GM13976 (cell line): ENCODE results near the gene POP5.
"Not testable (repeated sequence)": the region's sequence is repeated elsewhere in the genome, so short reads cannot be mapped to it uniquely, and the experiment has no call there.

Experiments used
- DNase-seq: peaks from one replicate; pipeline ENCODE4 v3.0.0; 2012; ENCODE audit warnings: low spot score
- CTCF ChIP-seq: IDR thresholded peaks from 2 replicates; pipeline ENCODE4 v1.5.1; 2012; ENCODE audit warnings: borderline replicate concordance, mild to moderate bottlenecking; ENCODE audit not compliant: insufficient read depth; ENCODE audit errors: extremely low read depth, missing control alignments, control extremely low read depth
- in situ Hi-C: fragments of 300-500 bp; cut with MboI; formaldehyde crosslinking; loops from one replicate; pipeline ENCODE4 v1.12.0; 2022; ENCODE audit warnings: low sequenced_read_pairs, mixed read lengths, inconsistent platforms; ENCODE audit not compliant: unreplicated experiment

Gene POP5

GRCh38 chr12:120532701-120533238 lies 48.4 kb downstream of the POP5 start:
- in situ Hi-C loops: no loop called here
- DNase-seq: peak; percentile 41
- no peak for TF ChIP-seq CTCF

GRCh38 chr12:120530418-120530761 lies 50.8 kb downstream of the POP5 start:
- in situ Hi-C loops, DNase-seq: not testable (repeated sequence)

GRCh38 chr12:120529641-120530417 lies 51.4 kb downstream of the POP5 start:
- DNase-seq: no peak
- in situ Hi-C loops: no loop called here
- TF ChIP-seq CTCF: no peak

GRCh38 chr12:120528861-120529525 lies 52.2 kb downstream of the POP5 start, which contains the start of gene COQ5:
Gene COQ5 (minus strand): TSS chr12:120529158. CDS start chr12:120529141, 17 bp downstream.
- DNase-seq: peak; percentile 90
- no peak for TF ChIP-seq CTCF
- in situ Hi-C loops: no loop called here
